HG02610 (cell line): ENCODE results near the gene MACROD2.

Experiments
- ATAC-seq: cut with Tn5 transposase; IDR thresholded peaks from one replicate; pipeline ENCODE4 v1.9.1; 2021; ENCODE audit warnings: mild to moderate bottlenecking, moderate library complexity; ENCODE audit not compliant: unreplicated experiment

MACROD2 gene

GRCh38 chr20:16083639-16084280, 2088.4 kb downstream of the MACROD2 start:
- no peak for ATAC-seq

GRCh38 chr20:16095226-16095625, 2099.9 kb downstream of the MACROD2 start:
- no peak for ATAC-seq

- no peak for ATAC-seq
Measured at GRCh38 chr20:16096756-16097326, 2101.5 kb downstream of the MACROD2 start.

- ATAC-seq = no peak
Measured at GRCh38 chr20:16097788-16098187, 2102.5 kb downstream of the MACROD2 start.

- no peak for ATAC-seq
Measured at GRCh38 chr20:16098890-16099639, 2103.7 kb downstream of the MACROD2 start.

- ATAC-seq = no peak
Measured at GRCh38 chr20:16100111-16100510, 2104.8 kb downstream of the MACROD2 start.

- no peak for ATAC-seq
Measured at GRCh38 chr20:16100767-16101166, 2105.5 kb downstream of the MACROD2 start.
